GM19025 (cell line): ENCODE data around the gene LSS.
"Not testable (repeated sequence)": the region's sequence is repeated elsewhere in the genome, so short reads cannot be mapped to it uniquely, and the experiment has no call there.

Experiments used
- ATAC-seq: cut with Tn5 transposase; IDR thresholded peaks from one replicate; pipeline ENCODE4 v1.9.1; 2021; ENCODE audit warnings: mild to moderate bottlenecking, low read depth, moderate library complexity; ENCODE audit not compliant: unreplicated experiment

The LSS gene

DNA sequence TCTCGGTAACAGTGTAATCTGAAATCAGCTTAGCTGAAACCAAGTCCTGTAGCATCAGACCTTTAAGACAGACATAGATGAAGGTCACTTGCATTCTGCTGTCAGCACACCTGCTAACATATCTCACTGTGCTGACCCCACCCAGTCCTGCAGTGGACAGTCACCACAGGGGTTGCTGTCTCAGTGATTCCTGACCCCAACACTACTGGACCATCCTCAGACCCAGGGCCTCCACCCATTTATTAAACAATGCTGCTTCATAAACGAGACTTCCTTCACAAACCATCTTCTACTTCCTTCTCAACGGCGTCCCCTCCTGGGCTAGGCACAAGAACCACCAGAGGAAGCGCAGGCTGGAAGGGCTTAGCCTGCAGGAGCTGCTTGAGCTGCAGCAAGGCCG lies 17.8 kb upstream of the LSS start:
- ATAC-seq = no peak

DNA sequence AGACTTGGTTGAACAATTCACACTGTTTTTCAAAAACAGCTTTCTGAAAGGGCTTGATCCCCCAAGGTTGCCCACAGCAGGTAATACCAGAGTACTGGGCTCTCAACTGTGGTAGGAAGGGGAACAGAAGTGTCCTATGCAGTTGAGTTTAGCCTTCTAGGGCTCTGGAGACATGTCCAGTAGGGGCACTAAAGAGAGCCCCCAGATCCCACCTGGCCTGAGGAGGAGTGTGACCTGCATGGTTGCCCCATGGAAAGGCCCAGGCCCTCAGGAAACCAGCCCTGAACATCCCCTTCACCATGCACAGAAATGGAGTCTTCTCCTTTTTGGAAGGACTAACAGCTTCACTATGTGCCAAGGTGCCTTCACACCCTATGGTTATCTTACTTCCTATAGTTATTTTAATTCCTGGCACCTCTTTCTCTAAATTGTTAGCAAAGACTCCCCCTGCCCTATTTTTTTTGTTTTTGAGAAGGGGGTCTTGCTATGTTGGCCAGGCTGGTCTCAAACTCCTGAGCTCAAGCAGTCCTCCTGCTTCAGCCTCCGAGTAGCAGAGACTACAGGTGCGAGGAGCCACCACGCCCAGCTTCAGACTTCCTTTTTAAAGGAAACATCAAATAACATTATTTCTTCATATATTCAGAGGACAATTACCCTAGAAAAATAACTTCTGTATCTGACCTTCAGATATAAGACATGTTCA lies 16.8 kb upstream of the LSS start:
- ATAC-seq = no peak

DNA sequence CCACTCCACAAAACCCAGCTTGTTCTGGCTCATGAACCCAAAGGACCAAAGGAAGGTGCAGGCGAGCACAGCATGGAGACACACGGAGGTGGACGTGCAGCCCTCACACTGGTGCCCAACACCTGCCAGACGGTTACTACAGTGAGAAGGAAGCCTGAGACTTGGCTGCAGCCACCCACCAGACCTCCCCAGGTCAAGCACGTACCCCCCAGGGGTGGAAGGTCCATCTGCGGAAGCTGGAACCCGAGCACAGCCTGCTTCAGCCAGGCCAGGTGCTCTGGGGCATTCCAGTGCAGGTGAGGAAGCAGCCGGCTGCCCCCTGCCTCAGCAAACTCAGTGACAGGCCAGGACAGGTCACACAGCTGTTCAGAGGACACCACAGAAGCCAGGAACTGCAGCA lies 16.0 kb upstream of the LSS start:
- no peak for ATAC-seq

DNA sequence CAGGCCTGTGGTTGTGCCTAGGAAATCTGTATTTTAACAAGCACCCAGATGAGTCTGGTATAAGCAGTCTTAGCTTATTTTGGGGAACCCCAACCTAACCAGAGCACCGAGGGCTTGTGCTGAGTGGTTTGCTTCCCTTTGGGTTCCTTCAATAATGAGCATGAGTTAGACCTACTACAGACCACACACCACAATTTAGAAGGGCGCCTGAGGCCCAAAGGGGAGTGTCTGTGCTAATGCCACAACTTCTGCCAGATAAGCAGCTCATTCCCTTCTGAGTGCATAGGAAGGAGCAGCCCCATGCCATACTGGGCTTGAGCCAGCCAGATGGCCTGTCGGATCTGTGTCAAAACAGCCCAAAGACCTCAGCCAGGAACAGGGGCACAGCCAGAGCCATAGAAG lies 15.4 kb upstream of the LSS start:
- ATAC-seq = no peak

DNA sequence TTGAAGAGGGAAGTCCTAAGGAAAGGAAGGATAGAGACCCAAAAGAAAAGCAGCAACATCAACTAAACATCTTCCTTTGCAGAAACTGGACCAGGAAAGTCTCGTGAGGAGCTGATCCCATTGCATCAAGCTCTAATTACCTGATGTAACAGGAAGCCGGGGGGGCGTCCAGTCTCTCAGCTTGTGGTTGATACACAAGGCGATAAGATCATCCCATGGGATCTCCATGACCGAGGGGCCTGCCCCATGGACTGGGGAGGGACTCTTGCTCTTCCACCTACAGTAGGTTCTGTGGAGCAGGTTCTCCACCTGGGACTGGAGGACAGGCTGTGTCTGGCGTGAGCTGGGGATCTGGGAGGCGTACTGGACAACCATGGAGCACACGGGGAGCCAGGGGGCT lies 14.8 kb upstream of the LSS start:
- ATAC-seq = no peak

DNA sequence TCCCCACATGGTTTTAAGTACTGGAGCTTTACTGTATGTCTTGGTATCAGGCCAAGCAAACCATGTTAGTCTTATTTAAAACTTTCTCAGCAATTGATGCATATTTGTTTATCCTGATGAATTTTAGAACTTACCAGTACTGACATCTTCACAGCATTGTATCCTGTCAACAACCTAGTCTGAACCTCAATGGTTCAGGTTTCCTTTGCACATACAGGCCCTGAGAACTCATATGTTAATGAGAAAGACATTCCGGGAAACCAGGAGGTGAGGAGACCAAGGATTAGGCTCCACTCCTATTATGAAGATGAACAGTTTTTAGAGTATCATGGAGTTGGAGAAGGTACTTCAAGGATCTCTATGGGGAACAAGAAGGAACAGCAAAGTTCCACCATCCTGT lies 13.0 kb upstream of the LSS start:
- not testable (repeated sequence) for ATAC-seq

DNA sequence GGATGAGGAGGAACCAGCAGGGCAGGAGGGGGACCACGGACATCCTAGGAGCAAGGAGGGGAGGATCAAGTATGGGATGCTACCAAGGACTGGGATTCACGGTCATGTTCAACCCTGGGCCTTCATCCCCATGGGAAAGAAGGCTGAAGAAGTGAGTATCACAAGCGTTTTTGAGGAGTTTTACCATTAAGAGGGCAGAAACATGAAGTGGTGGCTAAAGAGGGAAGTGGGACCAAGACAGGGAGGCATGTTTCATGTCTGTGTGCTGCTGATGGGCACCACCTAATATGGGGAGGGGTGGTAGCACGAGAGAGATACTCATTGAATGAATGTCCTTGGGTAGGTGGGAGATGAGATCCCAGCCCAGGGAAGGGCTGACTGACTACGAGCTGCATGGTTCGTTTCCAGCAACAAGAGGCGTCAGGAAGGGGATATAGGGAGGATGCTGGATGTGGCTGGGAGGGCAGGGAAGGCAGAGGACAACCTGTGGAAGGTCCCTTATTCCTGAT lies 11.3 kb upstream of the LSS start:
- no peak for ATAC-seq

DNA sequence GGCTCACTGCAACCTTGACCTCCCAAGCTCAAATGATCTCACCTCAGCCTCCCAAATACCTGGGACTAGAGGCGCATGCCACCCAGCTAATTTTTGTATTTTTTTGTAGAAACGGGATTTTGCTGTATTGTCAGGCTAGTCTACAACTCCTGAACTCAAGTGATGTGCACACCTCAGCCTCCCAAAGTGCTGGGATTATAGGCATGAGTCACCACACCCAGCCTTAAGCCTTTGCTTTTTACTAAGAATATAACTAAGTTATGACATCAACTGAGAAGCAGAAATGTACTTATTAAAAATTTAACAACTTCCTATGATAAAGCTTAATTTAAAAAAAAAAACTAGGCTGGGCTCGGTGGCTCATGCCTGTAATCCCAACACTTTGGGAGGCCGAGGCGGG lies 8.9 kb upstream of the LSS start:
- ATAC-seq = no peak

DNA sequence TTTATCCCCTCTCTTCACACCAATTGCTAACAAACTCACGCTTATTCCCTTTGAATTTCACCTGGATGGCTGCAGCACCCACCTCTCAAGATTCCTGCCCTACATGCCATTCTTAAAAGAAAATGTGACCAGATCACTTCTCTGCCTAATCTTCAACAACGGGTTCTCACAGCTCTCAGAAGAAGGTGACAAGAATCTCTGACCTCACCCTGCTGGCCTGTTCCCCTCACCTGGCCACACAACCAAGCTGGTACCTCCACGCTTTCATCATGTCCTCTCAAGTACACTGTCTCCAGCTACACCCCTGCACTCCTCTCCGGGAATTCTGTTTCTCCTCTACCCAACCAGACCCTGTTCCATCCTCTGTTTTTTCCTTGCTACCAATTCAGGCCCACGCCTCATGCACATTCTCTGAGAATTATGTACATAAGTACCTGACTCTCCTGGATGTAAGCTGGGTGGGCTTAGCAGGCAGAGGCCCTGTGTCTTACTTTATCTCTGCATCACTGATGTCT lies 5.9 kb upstream of the LSS start:
- ATAC-seq = no peak

DNA sequence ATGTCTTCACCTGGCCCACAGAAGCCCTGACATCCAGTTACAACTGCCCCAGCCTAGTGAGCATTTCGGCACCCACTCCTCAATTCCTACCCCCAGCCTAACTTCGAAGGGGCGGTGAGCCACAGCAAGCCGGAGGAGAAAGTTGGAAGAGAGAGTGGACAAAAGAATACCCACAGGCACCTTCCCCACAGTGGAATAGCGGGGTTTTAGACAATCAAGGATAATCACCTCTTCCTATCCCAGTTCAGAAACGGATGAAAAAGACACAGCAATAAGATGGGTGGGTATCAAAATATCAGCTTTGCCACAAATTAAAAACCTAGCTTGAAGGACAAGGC lies 1.3 kb upstream of the LSS start:
- no peak for ATAC-seq

DNA sequence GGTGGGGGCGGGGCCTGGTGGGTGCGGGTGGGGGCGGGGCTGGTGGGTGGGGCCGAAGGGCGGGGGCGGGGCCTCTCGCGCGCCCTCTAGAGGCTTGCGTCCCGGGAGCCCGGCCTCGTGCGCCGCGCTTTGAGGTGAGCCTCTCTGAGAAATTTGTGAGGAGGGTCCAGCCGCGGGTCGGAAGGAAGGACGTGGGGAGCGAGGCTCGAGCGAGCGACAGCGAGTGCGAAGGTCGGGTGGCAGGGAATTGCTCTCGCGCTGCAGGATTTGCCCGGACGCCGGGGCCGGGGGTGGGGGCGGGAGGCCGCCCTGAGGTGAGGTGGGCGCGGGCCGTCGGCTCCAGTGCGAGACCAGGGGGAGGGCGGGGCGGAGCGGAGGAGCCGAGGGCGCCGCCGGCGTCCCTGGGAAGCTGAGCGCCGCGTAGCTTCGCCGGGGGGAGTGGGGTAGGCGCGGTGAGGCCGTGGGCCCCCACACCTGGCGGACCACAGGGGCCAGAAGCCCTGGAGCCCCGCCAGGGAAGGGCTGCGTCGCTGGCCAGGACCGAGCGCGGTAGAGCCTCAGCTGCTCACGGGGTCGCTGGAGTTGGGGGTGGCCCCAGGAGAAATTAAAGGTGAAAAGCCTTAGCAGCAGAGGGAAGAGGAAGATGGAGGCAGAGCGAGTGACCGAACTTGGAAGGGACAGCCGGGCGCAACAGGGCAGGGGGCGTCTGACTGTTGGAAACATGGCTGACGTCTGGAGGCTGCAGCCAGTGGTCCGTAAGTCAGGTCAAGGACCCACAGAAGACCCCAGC lies 754 bp upstream of the LSS start:
- peak; percentile 16 for ATAC-seq

DNA sequence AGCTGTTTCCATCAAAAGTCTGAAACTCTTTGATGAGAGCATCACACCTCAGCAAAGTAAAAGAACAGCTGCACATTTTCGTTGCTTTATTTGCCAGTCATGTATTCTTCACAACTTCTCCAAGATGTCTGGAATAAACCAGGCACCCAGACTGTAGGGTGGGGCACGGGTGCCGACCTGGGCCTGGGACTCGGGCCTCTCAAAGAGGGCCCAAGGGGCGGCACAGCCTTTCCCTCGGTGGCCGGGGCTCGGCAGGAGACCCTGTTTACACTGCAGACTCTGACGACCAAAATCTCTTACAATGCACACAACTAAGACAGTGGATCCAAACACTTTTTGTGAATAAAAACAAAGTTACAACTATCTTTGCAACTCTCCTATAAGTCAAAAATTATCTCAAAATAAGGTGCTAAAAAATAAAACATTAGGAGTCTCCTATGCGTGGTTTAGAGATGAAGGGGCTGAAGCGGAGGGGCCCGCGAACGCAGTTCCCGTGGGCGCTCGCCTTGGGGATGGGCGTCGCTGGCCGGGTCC lies 696 bp downstream of the LSS start:
- no peak for ATAC-seq

DNA sequence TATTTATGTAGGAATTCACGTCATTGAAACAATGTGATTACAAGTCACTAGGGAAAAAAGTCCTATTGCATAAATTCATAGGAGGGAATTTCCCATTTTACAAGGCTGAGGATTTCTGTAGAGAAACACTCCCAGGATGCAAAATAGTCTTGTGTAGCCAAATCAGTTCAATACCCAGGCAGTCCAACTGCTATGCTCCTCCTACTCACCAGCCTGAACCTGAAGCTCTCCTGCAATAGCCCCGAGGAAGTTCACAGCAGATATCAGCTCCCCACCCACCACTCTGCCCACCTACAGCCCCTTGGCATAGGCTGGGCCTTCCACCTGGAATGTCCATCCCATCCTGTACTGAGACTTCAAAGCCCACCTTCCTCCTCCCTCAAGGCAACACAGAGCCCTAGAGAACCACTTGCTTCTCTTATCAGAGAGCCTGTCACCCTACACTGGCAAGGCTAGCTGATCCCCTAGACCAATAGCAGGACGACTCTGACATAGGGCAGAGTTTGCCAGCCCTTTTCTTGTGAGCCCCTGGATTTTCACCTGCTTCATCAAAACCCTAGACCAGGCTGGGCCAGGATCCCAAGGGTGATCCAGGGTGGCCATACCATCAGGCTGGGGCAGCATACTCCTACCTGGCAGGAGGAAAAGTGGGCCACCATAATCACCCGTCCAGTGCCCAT lies 1.5 kb downstream of the LSS start:
- ATAC-seq = no peak

DNA sequence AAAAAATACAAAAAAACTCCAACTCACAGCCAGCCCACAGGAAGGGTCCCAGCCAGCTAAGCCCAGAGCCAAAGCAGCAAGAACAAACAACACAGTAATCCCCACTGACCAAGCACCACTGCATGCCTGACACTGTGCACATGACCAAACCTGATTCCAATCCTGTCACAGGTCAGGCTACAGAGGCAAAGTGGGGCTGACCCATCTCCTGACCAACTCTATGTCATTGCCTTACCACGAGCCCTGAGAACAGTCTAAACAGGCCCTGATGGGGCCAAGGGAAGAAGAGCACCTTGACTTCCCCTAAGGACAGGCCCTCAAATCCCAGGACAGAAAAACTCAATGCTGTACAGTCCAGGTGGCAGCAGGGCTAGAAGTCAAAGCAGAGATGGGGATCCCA lies 2.4 kb downstream of the LSS start:
- ATAC-seq = no peak

DNA sequence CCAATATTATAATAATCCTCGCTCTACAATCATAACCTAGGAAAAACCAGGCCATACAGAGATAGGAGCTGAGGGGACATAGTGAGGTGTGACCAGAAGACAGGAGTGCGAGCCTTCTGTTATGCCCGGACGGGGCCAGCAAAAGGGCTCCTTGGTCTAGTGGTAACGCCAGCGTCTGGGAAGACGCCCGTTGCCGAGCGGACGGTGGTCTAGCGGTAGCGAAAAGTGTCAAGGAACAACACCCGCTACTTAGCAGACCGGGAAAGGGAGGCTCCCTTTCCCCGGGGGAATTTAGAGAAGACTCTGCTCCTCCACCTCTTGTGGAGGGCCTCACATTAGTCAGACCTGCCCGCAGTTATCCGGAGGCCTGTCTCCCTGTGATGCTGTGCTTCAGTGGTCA lies 4.9 kb downstream of the LSS start:
- ATAC-seq = not testable (repeated sequence)

DNA sequence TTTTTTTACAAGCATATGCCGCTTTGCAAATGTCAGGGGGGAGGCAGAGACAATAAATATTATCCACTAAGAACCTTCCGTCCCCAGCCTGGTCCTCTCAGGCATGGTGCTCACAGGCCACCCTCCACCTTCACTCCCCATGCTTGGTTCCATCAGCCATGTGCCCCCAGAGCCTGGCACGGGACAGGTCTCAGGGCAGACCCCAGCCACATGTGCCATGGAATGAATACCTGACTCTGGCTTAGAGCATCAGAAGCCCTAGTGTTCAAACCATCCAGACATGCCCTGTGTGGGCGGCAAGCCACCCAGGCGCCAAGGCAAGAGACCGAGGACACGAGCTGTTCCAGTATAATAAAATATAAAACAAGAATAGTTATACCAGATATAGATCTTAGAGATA lies 5.4 kb downstream of the LSS start:
- ATAC-seq = no peak

DNA sequence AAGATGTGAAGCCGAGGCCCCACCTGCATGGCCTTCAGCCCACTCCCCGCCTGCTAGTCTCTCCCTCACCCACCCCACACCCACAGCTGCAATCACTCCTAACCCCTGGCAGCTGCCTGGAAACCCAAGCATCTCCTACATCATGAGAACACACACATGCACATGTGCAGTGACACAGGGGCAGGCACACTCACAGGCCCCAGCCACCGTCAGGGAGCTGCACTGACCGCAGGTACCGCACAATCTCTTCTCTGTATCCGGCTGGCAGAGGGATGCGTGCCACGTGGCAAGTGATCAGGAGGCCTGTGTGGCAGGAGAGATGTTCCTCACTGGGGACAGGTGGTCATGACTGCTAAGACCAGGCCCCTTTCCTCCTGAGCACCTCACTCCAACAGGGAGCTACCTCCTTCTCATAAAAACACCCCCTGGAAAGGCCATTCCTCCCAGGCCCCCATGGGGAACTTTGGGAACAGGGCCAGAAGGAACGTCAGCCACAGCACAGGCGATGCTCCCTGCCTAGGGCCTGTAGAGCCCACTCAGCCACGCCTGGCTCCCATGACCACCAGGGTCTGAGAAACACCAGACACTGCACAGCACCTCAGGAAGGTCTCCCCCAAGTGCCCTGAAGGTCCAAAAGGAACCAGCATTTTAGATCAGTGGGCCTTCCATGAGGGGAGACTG lies 6.0 kb downstream of the LSS start:
- no peak for ATAC-seq

DNA sequence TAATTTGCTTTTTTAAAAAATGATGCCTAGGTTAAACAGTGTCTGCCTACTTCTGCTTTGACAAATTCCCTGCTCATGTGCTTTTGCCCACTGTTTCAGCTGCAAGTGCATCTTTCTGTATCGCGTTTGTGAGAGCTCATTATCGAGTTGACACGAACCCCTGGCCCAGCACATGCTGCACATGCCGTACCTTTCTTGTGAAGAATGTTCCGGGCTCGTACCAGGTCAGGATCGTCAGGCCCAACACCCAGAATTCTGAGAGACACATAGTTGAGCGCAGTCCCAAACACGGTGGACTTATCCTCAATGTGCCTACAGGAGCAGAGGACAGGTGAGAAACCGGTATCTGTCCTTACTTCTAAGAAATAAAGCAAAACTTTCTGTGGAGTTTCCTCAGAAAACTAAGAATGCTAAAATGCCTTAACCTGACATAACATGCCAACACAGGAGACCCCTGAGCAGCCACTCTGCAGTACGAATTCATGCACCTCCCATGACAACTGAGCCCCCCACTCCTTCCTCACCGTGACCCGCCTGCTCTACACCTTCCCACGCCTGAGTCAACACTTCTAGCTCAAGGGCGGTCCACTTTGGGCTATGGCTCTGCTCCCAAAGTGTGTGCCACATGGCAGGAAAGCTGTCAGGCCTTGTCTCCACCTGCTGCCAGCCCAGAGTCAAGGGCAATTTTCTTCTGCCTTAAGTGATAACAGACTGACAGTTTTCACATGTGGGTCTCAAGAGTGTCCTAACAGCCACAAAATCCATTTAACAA lies 6.7 kb downstream of the LSS start:
- no peak for ATAC-seq

DNA sequence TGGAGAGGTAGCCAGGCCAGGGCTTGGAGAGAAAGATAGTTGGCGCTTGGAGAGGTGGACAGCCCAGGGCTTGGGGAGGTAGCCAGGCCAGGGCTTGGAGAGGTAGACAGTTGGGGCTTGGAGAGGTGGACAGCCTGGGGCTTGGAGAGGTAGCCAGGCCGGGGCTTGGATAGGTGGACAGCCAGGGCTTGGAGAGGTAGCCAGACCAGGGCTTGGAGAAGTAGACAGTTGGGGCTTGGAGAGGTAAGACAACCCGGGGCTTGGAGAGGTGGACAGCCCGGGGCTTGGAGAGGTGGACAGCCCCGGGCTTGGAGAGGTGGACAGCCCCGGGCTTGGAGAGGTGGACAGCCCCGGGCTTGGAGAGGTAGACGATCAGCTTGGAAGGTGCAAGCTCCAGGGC lies 7.7 kb downstream of the LSS start:
- ATAC-seq = no peak

DNA sequence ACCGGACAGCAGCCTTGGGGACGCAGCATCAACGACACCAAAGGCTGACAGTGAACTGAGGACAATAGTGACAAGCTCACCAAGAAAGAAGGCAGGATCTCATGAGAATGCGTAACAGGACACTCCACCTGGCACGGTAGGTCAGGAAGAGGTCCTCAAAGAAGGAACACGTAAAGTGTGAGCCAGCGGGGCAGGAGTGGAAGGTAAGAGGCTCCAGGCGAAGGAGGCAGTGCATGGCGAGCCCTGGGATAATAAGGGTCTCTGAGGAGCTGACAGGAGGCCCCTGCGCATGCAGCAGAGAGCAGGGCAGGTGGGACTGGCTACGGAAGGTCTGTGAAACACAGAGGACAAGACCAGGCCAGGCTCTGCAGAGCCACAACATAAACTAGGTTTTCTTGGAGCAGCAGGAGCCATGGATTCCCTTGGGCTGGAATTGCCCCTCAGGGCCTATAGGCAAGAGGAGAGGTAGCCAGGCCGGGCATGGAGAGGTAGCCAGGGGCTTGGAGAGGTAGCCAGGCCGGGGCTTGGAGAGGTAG lies 8.2 kb downstream of the LSS start:
- no peak for ATAC-seq
